HG02798 (cell line): ENCODE results near the gene ADGRG6.
"Not testable (repeated sequence)": the region's sequence is repeated elsewhere in the genome, so short reads cannot be mapped to it uniquely, and the experiment has no call there.

Experiments
- ATAC-seq: cut with Tn5 transposase; IDR thresholded peaks from one replicate; pipeline ENCODE4 v1.9.1; 2021; ENCODE audit warnings: mild to moderate bottlenecking; ENCODE audit not compliant: unreplicated experiment, poor library complexity

The ADGRG6 gene

DNA sequence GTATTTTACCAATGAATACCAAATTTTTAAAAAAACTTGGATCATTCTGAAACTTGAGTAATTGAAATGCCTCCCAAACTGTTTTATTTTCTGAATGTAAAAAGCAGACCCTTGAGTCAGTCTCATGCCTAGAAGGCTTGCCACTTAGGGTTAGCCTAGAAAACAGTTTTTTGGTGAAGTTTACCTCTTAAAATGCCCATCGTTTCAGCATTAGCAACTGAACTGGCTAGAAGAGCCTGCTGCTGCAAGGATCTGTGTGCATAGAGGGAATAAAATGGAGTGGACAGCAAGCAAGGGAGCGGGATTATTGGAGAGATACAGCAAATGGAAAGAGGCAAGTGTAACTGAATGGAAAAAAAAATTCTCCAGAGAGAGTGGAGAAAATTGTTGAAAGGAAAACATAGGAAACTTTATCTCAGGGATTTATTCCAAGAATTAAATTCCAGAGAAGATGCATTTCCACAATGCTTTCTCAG is 40.1 kb downstream of the ADGRG6 start:
- no peak for ATAC-seq

GRCh38 chr6:142342986-142343385 is 41.2 kb downstream of the ADGRG6 start:
- no peak for ATAC-seq

DNA sequence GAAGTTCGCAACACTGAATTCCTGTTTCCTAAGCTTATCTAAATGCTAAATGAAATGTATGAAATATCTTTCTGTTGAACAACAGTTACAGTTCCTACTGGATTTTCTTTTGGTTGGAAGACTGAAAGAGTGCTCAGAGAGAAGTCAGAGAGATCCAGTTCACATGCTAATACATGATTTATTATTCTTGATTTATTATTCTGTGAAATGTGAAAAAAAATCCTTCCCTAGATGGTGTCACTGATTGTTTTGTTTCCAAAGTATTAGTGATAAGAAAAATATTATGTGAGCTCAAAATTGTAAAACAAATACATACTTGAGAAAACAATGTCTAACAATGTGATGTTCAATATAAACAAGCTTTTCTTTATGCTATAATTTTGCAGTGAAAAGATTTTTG is 42.1 kb downstream of the ADGRG6 start:
- no peak for ATAC-seq

GRCh38 chr6:142345261-142345660 is 43.5 kb downstream of the ADGRG6 start:
- no peak for ATAC-seq

- not testable (repeated sequence) for ATAC-seq
These were observed 44.4 kb downstream of the ADGRG6 start for GRCh38 chr6:142346166-142346565.

DNA sequence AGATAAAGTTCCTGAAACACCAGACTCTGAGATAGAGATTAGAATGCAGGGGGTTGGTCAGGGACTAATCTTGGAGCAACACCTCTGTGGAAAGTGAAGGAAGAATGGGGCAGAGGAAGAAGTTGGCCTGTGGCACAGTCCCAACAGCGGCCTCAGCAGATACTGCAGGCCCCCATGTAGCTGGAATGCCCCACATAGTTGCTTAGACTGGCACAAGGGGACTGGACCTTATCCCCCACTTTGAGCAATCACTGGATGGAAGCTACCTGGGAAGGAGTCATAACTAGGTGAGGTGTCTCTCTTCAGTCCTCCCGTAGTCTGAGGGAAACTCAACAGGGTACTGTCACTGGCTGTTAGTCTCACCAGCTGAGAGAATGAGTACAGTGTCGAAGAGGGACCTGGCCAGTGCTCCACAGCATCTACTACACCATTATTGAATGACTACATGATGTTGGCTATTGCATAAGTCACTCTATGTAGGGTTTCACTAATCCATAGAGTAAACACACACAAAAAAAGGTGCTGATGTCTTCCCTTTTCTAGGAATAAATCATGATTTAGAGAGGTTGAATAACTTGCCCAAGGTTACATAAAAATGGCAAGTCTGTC is 47.5 kb downstream of the ADGRG6 start:
- ATAC-seq: no peak

DNA sequence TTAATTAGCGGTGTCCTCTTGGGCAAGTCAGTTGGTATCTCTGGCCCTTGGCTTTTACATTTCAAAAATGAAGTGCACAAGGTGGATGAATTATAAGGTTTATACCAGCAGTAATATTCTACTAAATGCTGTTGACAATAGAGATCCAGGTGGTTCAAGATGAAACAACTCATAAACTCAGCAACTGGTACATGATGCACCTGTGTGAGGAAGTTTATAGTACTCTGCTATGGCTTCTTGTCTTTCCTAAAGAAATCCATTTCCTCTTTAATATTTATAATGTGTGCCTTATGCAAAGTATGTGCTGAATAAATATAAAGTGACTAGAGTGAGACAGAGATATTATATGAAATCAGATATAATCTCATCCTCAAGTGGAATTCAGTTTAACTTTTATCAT is 48.5 kb downstream of the ADGRG6 start:
- ATAC-seq: no peak

DNA sequence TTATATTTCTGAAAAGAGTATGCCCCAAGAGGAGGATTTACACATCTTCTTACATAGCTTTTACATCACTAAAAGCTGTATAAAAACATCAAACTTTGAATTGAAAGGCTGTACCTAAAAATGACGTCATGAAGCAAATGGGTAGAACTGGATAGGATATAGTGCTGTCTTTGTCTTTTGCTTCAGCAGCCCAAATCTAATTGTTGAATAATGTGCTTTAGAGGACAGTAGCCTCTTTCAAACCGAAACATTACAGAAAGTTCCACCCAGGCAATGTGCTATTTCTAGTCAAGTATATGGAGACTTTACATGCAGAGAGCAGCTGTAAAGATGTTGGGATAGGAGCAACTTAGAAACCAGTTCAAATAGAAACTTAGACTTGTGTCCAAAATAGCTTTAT is 51.9 kb downstream of the ADGRG6 start:
- no peak for ATAC-seq

DNA sequence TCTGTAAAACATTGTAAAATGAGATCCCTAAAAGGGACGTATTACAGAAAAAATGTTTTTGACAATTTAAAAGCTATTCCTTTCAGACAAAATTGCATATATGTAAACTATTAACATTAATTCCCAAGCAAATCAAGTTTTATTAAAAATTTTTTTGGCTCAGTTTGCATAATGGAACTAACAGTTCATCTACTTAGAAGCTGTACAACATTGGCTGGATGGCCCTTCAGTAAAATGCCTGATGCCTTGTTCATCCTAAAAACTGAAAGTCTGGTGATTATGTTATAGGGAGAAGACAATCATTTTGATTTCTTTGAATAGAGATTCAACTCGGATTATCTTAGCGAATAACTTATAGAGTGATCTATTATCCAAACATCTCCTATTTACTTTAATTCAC is 52.8 kb downstream of the ADGRG6 start:
- ATAC-seq: no peak

DNA sequence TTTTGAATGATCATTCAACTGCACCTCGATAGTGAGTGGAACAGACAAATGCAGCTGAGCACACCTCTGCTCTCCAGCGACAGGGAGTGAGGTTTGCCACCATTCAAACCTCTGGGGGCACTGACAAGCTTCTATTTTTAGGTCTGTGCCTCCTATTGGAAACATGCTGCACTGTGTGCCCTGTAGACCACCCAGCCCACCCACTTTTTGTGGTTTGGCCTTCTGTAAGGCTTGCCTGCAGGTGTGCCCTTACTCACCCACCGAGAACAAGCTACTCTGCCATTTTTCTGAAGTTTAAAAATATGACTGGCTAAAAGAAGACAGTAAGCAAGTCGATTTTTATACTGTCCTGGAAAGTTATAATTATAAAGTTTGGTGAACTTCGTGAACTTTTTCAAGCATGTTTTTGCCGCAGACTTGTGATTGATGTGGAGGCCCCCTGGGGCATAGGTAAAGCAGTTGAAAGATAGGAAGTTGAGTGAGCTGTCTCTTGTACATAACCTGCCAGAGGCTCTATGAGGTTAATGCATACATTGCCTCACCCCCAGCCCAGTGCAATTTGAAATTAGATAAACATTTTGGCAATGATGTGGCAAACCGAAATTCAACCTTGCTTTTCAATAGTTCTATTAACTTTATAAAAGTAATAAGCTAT is 53.8 kb downstream of the ADGRG6 start:
- ATAC-seq: no peak

- ATAC-seq: no peak
These were observed 54.5 kb downstream of the ADGRG6 start for GRCh38 chr6:142356201-142356883.

- no peak for ATAC-seq
These were observed 55.0 kb downstream of the ADGRG6 start for GRCh38 chr6:142356884-142357225.

DNA sequence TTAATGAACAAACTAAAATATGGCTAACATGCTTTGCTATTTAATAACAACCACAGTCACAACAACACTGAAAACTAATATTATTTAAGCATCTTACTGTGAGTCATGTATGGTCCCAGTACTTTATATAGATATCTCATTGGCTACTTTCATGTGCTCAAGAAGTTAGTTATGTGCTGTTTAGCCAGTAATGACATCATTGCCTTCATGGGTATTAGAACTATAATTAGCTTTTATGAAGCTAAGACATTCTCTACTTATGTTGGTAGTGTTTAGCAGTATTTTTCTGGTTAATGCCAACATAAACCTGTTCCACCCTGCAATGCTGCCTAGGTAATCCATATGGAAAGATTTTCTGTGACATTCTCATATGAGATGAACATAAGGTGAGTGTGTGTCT is 56.1 kb downstream of the ADGRG6 start:
- ATAC-seq: no peak

DNA sequence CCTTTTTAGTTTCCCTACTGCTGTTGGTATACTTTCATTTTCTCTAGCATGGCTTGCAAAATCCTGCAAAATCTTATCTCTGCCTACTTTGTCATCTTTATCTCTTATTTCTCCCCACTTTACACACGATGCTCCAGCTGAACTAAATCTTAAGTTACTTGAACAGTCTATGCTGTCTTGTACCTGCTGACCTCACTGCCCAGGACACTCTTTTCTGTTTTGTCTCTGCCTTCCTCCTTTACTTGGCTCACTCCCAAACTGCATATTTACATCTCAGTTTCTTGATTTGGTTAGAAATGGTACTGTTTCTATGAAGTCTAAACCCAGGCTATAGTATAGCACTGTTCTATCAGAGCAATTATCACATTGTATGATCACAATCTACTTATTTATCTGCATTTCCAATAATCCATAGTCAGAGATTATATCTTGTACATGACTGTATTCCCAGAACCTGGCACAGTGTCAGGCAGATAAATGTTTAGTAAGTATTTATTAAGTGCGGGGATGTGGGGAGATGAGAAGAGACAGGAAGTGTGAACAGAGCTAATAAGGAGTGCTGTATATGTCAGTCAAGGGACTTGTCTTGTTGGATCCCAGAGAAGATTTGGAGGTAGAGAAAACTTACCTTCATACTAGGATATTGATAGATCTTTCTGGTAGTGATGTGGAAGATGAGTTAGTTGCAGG is 57.6 kb downstream of the ADGRG6 start:
- no peak for ATAC-seq

GRCh38 chr6:142361345-142361744 is 59.5 kb downstream of the ADGRG6 start:
- ATAC-seq: no peak

- no peak for ATAC-seq
These were observed 60.3 kb downstream of the ADGRG6 start for GRCh38 chr6:142361779-142362750.

DNA sequence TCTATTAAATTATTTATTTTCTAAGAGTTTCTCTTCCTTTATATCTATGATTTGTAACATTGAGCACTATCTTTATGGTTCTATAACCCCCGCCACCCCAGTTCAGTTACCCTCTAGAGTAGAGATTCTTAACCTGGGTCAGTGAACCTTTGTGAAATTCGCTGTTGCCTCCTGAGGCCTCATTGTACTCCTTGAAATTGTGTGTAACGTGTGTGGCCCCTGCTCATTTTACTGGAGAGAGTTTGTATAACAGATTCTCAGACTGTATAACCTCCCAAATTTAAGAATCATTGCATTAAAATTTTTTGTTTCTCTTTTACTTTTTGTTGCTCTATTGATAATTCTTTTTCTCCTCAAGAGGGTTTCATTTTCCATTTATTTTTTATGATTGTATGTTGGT is 65.3 kb downstream of the ADGRG6 start:
- no peak for ATAC-seq

DNA sequence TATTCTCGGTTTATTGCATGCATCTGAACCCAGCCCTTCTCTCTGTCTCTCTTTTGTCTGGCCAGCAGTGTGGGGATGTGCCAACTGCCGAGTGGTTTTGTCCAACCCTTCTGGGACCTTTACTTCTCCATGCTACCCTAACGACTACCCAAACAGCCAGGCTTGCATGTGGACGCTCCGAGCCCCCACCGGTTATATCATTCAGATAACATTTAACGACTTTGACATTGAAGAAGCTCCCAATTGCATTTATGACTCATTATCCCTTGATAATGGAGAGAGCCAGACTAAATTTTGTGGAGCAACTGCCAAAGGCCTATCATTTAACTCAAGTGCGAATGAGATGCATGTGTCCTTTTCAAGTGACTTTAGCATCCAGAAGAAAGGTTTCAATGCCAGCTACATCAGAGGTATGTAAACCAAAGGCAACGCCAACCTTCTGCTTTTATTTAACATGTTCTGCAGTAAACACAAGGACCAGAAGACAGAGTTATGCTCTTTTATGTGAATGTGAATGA is 65.8 kb downstream of the ADGRG6 start:
- ATAC-seq: no peak

DNA sequence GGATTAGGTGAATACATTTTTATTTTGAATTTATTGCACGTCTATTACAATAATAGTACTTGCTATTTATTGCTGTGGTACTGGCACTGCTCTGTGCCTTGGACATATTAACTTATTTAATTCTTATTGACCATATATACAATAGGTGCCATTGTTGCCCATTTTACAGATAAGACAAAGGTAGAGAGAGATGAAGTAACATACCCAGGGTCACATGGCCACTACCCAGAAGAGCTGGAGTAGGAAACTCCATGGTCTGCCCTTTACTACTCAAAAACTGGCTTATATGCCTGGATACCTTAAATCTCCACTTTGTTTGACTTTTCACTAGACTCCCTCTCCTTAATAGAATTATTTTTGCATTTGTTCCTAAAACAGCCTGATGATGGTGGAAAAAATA is 67.5 kb downstream of the ADGRG6 start:
- ATAC-seq: no peak

DNA sequence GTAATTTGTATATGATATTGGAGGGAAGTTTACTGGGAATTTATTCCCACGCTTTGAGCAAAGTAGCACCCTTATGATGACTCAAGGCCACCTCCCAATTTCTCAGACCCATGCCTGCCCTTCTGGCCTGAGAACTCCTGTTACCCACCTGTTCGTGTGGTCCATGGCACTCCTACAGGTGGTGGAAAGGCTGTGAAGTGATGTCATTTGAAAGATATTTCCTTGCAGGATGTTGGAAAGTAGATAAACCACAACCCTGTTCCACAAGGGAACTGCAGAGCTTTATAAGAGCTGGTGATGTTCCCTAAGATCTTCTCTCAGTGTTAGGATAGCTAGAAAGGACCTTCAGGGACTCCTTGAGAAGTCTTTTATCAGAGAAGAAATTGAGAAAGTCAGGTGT is 70.5 kb downstream of the ADGRG6 start:
- ATAC-seq: no peak
